ENCODE measurements around the gene AMTN.
A peak's percentile ranks its signal among the peaks of the same experiment; 100 is the strongest.

AMTN gene

GRCh38 chr4:70505151-70505748 lies 13.1 kb upstream of the AMTN start:
- TF ChIP-seq CTCF (IDR thresholded peaks at IDR 0.05; ENCODE audit: control insufficient read depth, extremely low read depth, insufficient read depth), result peak; percentile 97

GRCh38 chr4:70508801-70509200 lies 9.6 kb upstream of the AMTN start:
- DNase-seq (ENCODE audit: low read depth), result no peak
- H3K4me3 ChIP-seq (ENCODE audit: low read depth, low read length), result no peak overlapping the region
- TF ChIP-seq CTCF (IDR thresholded peaks at IDR 0.05; ENCODE audit: control insufficient read depth, extremely low read depth, insufficient read depth), result no peak

More at GRCh38 chr4:70505151-70505748, 13.1 kb upstream of the AMTN start:
- DNase-seq (ENCODE audit: low read depth), result peak; percentile 52
- H3K4me3 ChIP-seq (ENCODE audit: low read depth, low read length), result no peak overlapping the region

GRCh38 chr4:70511365-70511764 lies 7.0 kb upstream of the AMTN start:
- DNase-seq (ENCODE audit: low read depth), result no peak
- no peak for TF ChIP-seq CTCF (IDR thresholded peaks at IDR 0.05; ENCODE audit: control insufficient read depth, extremely low read depth, insufficient read depth)
- no peak overlapping the region for H3K4me3 ChIP-seq (ENCODE audit: low read depth, low read length)

- TF ChIP-seq CTCF (IDR thresholded peaks at IDR 0.05; ENCODE audit: control insufficient read depth, extremely low read depth, insufficient read depth), result no peak
- DNase-seq (ENCODE audit: low read depth), result no peak
- no peak overlapping the region for H3K4me3 ChIP-seq (ENCODE audit: low read depth, low read length)
Observed at GRCh38 chr4:70515367-70516250, 2.8 kb upstream of the AMTN start.

GRCh38 chr4:70518716-70519115 lies 347 bp downstream of the AMTN start:
- DNase-seq (ENCODE audit: low read depth), result no peak
- no peak overlapping the region for H3K4me3 ChIP-seq (ENCODE audit: low read depth, low read length)
- no peak for TF ChIP-seq CTCF (IDR thresholded peaks at IDR 0.05; ENCODE audit: control insufficient read depth, extremely low read depth, insufficient read depth)

GRCh38 chr4:70522626-70523025 lies 4.3 kb downstream of the AMTN start:
- TF ChIP-seq CTCF (IDR thresholded peaks at IDR 0.05; ENCODE audit: control insufficient read depth, extremely low read depth, insufficient read depth), result no peak
- H3K4me3 ChIP-seq (ENCODE audit: low read depth, low read length), result peak overlapping the region; percentile 21; the same call in 1 of the 2 replicates
- DNase-seq (ENCODE audit: low read depth), result peak; percentile 88
